Thoracic aorta (tissue), 2 donors: ENCODE data around the gene OR7G3. TPM values are rescaled to one million over a fixed set of nuclear protein-coding genes. Genes with fewer than 3 reads are reported as not detected.

ENCODE experiments used
- ATAC-seq: fragments of 150-250 bp; one replicate; pipeline ENCODE4 v1.8.0; 2017; ENCODE audit warnings: low read depth; ENCODE audit not compliant: insufficient number of reproducible peaks, low FRiP score
- DNase-seq: peaks from one replicate; pipeline ENCODE4 v3.0.0-alpha.2; 2020; ENCODE audit warnings: low spot score
- H3K27ac ChIP-seq, 2 donors: fragments of 200-600 bp; sonication (generic); 1 replicate in 1 of 2; 2 replicates in 1 of 2; pipeline ENCODE4 v1.5.1; 2016; ENCODE audit warnings: mild to moderate bottlenecking in 2 of 2, moderate library complexity in 2 of 2
- H3K27me3 ChIP-seq: fragments of 200-600 bp; sonication (generic); replicated peaks from 2 replicates; pipeline ENCODE4 v1.6.0; 2016; ENCODE audit warnings: mild to moderate bottlenecking; ENCODE audit not compliant: insufficient read depth
- H3K36me3 ChIP-seq: fragments of 200-600 bp; sonication (generic); one replicate; pipeline ENCODE4 v1.5.1; 2016
- H3K4me1 ChIP-seq, 2 donors: fragments of 200-600 bp; sonication (generic); 1 replicate in 1 of 2; 2 replicates in 1 of 2; pipeline versions ENCODE4 v1.5.1 to v1.6.0; 2016; ENCODE audit warnings: low read depth in 2 of 2, mild to moderate bottlenecking in 1 of 2; ENCODE audit not compliant: control insufficient read depth in 1 of 2
- H3K4me3 ChIP-seq: fragments of 200-600 bp; sonication (generic); 2 replicates; pipeline ENCODE4 v1.5.1; 2016; ENCODE audit warnings: mild to moderate bottlenecking
- H3K9me3 ChIP-seq: fragments of 200-600 bp; sonication (generic); 2 replicates; pipeline ENCODE4 v1.5.1; 2016
- CTCF ChIP-seq: fragments of 200-600 bp; sonication (generic); IDR thresholded peaks from one replicate; pipeline ENCODE4 v1.5.1; 2019; ENCODE audit warnings: antibody characterized with exemption
- total RNA-seq, 2 donors: library from RNA; depleted of rRNA; stranded (reverse); fragments of >200 nt; gene quantifications; one replicate each; pipeline versions ENCODE4 v1.1.0 to v1.2.3, GENCODE V29; 2016

OR7G3 gene
- total RNA-seq, 2 donors from 2014 or later: not detected

DNA sequence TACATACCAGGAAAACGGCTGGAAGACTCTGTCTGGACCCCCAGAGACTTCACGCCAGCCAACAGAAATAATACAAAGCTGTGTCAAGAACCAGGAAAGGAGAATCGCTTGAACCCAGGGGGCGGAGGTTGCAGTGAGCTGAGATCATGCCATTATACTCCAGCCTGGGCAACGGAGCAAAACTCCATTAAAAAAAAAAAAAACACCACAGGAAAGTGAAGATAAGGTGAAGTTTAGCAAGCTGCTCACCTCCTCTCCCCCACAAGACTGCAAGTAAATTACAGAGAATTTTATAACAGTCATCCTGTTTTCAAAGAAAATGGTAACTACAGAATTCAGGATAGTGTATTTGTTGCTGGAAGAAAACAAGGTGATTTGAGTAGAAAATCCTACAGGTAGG lies 10.2 kb downstream of the OR7G3 start:
- no peaks in the 10 kb centered on the region for H3K36me3 ChIP-seq
- no peak for ATAC-seq
- no peaks in the 10 kb centered on the region for H3K27me3 ChIP-seq
- no peaks in the 10 kb centered on the region for H3K4me1 ChIP-seq
- H3K27ac ChIP-seq: no peak overlapping the region
- no peaks in the 10 kb centered on the region for H3K9me3 ChIP-seq
- H3K4me3 ChIP-seq: no peak overlapping the region
- no peak for TF ChIP-seq CTCF
- DNase-seq: no peak

- ATAC-seq: no peak
- Histone ChIP-seq H3K9me3 (no peaks in the 10 kb centered on the region), H3K4me3 (no peak within 1 kb of the TSS), H3K36me3 (no peaks in the 10 kb centered on the region), H3K27ac (no peak within 1 kb of the TSS), H3K27me3 (no peaks in the 10 kb centered on the region), H3K4me1 (no peaks in the 10 kb centered on the region)
- no peak for DNase-seq
- TF ChIP-seq CTCF: no peak
Measured at GRCh38 chr19:9115307-9115813, 11.4 kb downstream of the OR7G3 start, which contains the start of gene OR7G1. TSS of gene OR7G1 (minus strand) at chr19:9115763. CDS start at chr19:9115763, 0 bp downstream.

- no peak overlapping the region for H3K4me3 ChIP-seq
- H3K9me3 ChIP-seq: no peaks in the 10 kb centered on the region
- no peaks in the 10 kb centered on the region for H3K36me3 ChIP-seq
- no peaks in the 10 kb centered on the region for H3K4me1 ChIP-seq
- no peak for TF ChIP-seq CTCF
- DNase-seq (no peak), ATAC-seq (no peak)
- H3K27me3 ChIP-seq: no peaks in the 10 kb centered on the region
- H3K27ac ChIP-seq: no peak overlapping the region
Measured at GRCh38 chr19:9109959-9110358, 16.8 kb downstream of the OR7G3 start.

- H3K27me3 ChIP-seq: no peaks in the 10 kb centered on the region
- ATAC-seq (no peak), DNase-seq (no peak)
- H3K4me3 ChIP-seq: no peak within 1 kb of the TSS
- H3K27ac ChIP-seq: no peak within 1 kb of the TSS
- no peak for TF ChIP-seq CTCF
- H3K4me1 ChIP-seq: no peaks in the 10 kb centered on the region
- H3K36me3 ChIP-seq: no peaks in the 10 kb centered on the region
- H3K9me3 ChIP-seq: no peaks in the 10 kb centered on the region
Measured at GRCh38 chr19:9107375-9107774, 19.4 kb downstream of the OR7G3 start, which contains the start of gene OR7G2. TSS of gene OR7G2 (minus strand) at chr19:9107475. CDS start at chr19:9103243, 4,232 bp downstream.

GRCh38 chr19:9086761-9087160 lies 40.0 kb downstream of the OR7G3 start, which contains the start of gene OR1M1:
TSS of gene OR1M1 (plus strand) at chr19:9087061. CDS start at chr19:9093245, 6,184 bp downstream.
- DNase-seq (no peak), ATAC-seq (no peak)
- Histone ChIP-seq H3K4me3 (no peak within 1 kb of the TSS), H3K9me3 (no peaks in the 10 kb centered on the region), H3K27me3 (no peaks in the 10 kb centered on the region), H3K36me3 (no peaks in the 10 kb centered on the region), H3K4me1 (no peaks in the 10 kb centered on the region), H3K27ac (no peak within 1 kb of the TSS)
- no peak for TF ChIP-seq CTCF
